GM21619 (cell line): Measurements from ENCODE around the gene LCN10.
"Not testable (repeated sequence)": the region's sequence is repeated elsewhere in the genome, so short reads cannot be mapped to it uniquely, and the experiment has no call there.

Experiments used
- ATAC-seq: cut with Tn5 transposase; IDR thresholded peaks from one replicate; pipeline ENCODE4 v1.9.1; 2021; ENCODE audit not compliant: unreplicated experiment

LCN10 gene

GRCh38 chr9:136773386-136774044, 30.8 kb upstream of the LCN10 start:
- ATAC-seq = no peak

GRCh38 chr9:136771907-136772415, 29.2 kb upstream of the LCN10 start:
- no peak for ATAC-seq

DNA sequence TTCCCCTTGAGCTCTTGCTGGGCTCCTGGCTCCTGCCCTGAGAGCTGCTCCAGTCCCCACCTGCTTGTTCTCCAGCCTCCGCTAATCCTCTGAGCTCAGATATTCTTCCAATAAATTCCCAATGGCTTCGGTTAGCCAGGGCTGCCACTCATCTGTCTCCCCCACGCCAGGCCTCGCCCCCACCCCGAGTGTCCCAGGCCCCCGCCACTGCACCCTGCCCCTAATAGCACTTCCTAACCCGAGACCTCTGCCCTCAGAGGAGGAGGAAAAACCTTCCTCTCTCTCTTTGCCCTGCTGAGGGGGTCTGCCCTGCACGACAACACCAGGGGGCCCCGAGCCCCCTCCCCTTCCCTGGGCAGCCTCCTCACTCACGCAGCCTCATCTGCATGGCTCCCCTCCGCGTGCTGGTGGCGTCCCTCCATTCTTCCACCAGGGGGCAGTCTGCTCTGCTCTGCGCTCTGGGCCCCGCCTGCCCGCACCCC, 27.0 kb upstream of the LCN10 start:
- ATAC-seq = no peak

DNA sequence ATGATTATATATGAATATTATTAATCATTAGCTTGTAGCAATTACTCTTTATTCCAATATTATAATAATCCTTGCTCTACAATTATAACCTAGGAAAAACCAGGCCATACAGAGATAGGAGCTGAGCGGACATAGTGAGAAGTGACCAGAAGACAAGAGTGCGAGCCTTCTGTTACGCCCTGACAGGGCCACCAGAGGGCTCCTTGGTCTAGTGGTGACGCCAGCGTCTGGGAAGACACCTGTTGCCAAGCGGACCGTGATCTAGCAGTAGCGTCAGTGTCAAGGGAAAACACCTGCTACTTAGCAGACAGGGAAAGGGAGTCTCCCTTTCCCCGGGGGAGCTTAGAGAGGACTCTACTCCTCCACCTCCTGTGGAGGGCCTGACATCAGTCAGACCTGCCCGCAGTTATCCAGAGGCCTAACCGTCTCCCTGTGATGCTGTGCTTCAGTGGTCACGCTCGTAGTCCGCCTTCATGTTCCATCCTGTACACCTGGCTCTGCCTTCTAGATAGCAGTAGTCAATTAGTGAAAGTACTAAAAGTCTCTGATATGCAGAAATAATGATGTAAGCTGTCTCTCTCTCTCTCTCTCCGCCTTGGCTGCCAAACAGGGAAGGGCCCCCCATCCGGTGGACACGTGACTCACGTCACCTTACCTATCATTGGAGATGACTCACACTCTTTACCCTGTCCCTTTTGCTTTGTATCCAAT, 23.8 kb upstream of the LCN10 start:
- ATAC-seq = not testable (repeated sequence)

GRCh38 chr9:136765745-136766409, 23.1 kb upstream of the LCN10 start:
- peak; percentile 67 for ATAC-seq

- ATAC-seq = no peak
These were observed 22.3 kb upstream of the LCN10 start for GRCh38 chr9:136765041-136765440.

GRCh38 chr9:136764301-136764891, 21.7 kb upstream of the LCN10 start, which contains the start of gene LCN15:
TSS of gene LCN15 (minus strand) at chr9:136764518. CDS start at chr9:136764488, 30 bp downstream.
- ATAC-seq = no peak

- ATAC-seq = no peak
These were observed 20.9 kb upstream of the LCN10 start for GRCh38 chr9:136763649-136764035.

- no peak for ATAC-seq
These were observed 20.3 kb upstream of the LCN10 start for GRCh38 chr9:136762915-136763648.

- no peak for ATAC-seq
These were observed 19.5 kb upstream of the LCN10 start for GRCh38 chr9:136762221-136762691.

- no peak for ATAC-seq
These were observed 18.8 kb upstream of the LCN10 start for GRCh38 chr9:136761545-136761981.

DNA sequence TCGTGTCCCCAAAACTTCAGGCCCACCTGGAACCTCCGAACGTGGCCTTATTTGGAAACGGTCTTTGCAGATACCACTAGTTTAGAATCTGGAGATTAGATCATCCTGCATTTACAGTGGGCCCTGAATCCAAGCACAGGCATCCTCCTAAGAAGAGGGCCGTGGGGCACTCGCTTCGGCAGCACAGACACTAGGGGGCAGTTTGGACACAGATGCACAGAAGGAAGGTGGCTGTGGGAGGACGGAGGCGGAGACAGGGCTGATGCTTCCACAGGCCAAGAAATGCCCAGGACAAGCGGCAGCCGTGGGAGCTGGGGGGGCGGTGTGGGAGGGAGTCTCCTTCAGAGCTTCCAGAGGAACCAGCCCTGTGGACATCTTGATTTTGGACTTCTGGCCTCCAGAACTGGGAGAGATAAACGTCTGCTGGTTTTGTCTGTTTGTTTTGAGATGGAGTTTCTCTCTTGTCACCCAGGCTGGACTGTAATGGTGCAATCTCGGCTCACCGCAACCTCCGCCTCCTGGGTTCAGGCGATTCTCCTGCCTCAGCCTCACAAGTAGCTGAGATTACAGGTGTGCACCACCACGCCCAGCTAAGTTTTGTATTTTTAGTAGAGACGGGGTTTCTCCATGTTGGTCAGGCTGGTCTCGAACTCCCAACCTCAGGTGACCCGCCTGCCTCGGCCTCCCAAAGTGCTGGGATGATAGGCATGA, 18.2 kb upstream of the LCN10 start:
- not testable (repeated sequence) for ATAC-seq

- no peak for ATAC-seq
These were observed 17.7 kb upstream of the LCN10 start for GRCh38 chr9:136760424-136760823.

DNA sequence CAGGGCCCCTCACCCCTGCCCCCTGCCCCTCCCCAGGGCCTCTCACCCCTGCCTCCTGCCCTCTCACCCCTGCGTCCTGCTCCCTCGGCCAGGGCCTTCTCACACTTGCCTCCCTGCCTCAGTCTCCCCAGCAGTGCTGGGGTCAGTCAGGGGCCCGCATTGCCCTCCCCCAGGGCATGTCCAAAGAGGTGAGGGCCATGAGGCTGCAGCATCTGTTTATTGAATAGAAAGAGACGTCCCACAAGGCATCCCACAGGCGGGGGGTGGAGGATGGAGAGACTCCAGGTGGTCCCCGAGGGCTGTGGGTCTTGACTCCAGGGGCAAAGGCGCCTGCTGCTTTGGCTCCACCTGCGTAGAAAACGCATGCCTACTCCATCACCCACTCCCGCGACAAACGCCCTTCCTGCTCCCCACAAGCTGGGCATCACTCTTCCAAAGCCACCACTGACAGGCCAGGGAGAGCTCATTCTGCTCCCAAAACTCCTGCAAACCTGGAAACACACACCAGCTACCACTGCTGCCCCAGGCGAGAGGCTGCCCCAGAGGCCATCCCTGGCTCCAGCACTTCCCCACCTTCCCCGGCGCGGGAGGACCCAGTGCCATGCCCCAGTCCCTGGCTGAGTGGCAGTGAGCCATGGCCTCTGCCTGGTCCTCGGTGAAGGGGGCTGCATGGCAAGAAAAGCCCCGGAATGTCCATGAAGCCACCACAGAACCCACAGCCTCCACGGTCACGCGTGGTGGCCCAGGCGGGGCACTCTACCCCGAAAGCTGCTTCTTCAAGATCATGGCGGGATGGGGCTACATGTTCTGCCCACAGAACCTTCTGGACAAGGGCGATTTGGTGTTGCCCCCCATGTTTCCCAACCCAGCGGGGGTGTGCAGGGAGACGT, 16.9 kb upstream of the LCN10 start:
- no peak for ATAC-seq

DNA sequence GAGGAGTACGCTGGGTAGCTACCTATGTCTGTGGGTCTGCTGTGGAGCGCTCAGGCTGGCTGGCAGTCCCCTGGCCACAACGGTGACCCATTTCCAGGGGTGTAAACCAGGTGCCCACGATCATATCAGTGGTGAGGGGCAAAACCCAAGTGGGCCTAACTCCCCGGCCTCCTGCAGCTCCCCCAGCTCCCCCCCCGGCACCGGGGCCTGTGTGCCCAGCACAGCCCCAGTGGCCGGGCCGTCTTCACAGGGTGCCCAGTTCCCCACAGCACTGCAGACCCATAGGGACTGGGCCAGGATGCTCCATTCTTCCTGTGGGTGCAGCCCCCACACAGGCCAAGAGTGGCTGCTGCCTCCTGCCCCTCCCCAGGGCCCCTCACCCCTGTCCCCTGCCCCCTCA, 16.3 kb upstream of the LCN10 start:
- no peak for ATAC-seq

DNA sequence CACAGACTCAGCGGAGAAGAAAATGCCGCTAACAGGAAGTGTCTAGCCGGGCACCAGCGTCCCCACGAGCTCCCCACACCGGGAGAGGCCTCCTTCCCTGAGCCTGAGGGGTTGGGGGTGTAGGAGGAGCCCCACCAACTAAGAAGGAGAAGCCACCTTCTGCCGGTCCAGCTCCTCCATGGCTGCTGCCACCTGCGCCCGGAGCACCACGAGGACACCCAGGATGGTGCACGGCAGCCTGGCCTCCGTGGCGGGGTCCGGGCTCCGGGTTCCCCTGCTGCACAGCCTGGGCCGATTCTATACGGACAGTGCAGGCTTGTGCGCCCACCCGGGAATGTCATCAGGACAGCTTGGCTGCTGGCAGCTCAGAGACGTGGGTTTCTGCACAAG, 15.0 kb upstream of the LCN10 start:
- no peak for ATAC-seq

DNA sequence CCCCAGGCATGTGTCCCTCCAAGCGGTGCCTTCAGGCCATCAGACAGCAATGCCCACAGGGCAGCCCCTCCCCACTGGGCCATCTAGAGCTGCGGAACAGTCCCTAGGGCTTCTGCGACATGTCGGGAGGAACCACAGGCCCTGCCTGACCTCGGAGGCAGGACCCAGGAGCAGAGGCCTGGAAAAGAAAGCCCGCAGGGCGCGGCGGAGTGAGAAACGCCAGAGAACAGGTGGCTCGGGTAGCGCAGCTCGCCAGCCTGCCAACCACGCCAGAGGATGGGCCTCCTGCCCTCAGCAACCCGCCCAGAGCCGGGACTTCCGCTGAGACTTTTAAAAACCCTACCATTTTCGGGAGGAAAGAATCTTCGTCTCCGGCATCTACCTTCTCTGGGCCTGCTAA, 14.6 kb upstream of the LCN10 start:
- no peak for ATAC-seq

DNA sequence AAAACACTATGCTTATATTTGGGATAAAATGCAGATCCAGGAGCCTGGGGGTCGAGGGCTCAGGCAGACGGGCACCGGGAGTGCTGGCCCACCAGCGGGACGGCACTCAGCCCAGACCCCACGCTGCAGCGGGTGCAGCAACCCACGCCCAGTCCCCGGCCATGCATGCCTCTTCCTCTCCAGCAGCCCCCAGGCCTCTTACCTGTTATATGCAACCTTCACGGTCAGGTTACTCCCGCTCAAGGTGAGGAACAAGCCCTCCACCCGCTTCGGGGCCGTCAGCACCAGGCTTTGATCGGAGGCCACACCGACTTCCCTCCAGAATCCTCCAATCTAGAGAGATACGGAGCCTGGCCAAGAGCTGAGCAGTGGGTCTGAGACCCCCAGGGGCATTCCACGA, 14.1 kb upstream of the LCN10 start:
- ATAC-seq = no peak

- no peak for ATAC-seq
These were observed 13.3 kb upstream of the LCN10 start for GRCh38 chr9:136756134-136756438.
